SJCRH30 (cell line): ENCODE results near the gene SLC16A3. TPM values are rescaled to one million over a fixed set of nuclear protein-coding genes. Genes with fewer than 3 reads are reported as not detected.
A peak's percentile ranks its signal among the peaks of the same experiment; 100 is the strongest.

Source experiments
- DNase-seq, 2 experiments: peaks; one replicate each; pipeline ENCODE4 v3.0.0-alpha.2; 2015 to 2020
- H3K27ac ChIP-seq: fragments of 250-450 bp; sonication (Bioruptor Pico); 2 replicates; pipeline ENCODE4 v1.5.1; 2020; ENCODE audit warnings: mild to moderate bottlenecking, moderate library complexity
- H3K27me3 ChIP-seq: fragments of 250-450 bp; sonication (Bioruptor Pico); 2 replicates; pipeline ENCODE4 v1.5.1; 2020; ENCODE audit warnings: mild to moderate bottlenecking, moderate library complexity
- H3K36me3 ChIP-seq: fragments of 250-450 bp; sonication (Bioruptor Pico); 2 replicates; pipeline ENCODE4 v1.5.1; 2020; ENCODE audit warnings: mild to moderate bottlenecking, moderate library complexity
- H3K4me1 ChIP-seq: fragments of 250-450 bp; sonication (Bioruptor Pico); 2 replicates; pipeline ENCODE4 v1.5.1; 2020; ENCODE audit warnings: mild to moderate bottlenecking, moderate library complexity
- H3K4me3 ChIP-seq: fragments of 250-450 bp; sonication (Bioruptor Pico); 2 replicates; pipeline ENCODE4 v1.5.1; 2020; ENCODE audit warnings: mild to moderate bottlenecking, moderate library complexity
- H3K9me3 ChIP-seq: fragments of 250-450 bp; sonication (Bioruptor Pico); replicated peaks from 2 replicates; pipeline ENCODE4 v1.5.1; 2020; ENCODE audit warnings: mild to moderate bottlenecking, moderate library complexity
- total RNA-seq: library from RNA; depleted of rRNA; stranded (reverse); fragments of >200 nt; shearing (Covaris generic); gene quantifications from 2 replicates; pipeline ENCODE4 v1.2.3, GENCODE V29; 2014

SLC16A3 gene
- total RNA-seq, 1 experiment from 2014 or later = 11.0 TPM

DNA sequence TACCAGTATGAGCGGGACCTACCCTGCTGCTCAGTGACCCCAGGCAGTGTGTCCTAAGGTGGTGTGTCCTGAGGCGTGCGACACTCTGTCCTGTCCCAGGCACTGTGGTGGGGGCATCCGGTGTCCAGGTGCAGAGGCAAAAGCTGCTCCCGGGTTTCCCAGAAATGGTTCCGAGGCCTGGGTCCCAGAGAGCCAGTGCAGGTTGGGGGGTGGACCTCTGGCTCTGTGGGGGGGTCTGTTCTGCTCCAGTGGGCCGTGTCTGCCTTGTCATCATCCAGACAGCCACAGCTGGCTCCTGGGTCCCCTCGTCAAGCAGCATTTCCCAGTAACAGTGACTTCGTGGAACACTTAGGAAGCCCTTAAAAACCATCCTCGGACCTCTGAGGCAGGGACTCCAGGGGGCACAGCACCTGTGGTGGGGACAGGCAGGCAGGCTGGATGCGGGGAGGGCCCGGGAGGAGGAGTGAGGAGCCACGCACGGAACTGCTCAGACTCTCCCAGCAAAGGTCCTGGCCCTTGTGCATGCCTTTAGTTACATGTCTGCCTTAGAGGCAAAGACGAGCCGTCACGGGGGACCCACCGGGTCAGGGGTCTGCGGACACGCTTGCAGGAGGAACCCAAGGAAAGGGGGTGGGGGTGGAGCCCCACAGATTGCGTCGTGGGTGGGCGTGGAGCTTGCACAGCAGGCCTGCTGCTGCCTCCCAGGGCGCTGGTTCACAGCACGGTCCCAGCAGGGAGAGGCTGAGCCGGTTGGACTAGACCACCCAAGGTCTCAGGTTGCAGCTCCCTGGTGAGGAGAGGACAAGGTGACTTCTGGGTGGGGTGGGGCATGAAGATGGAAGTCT lies 5.6 kb downstream of the SLC16A3 start:
- Histone ChIP-seq H3K27ac (no peak overlapping the region; the same call in 1 of the 2 replicates), H3K36me3 (no peaks in the 10 kb centered on the region), H3K4me1 (peaks cover 37% of the 10 kb centered on the region), H3K4me3 (peak overlapping the region; percentile 40; the same call in 1 of the 2 replicates), H3K9me3 (no peaks in the 10 kb centered on the region), H3K27me3 (no peaks in the 10 kb centered on the region)
- peak; percentile 82 to 85 for DNase-seq

DNA sequence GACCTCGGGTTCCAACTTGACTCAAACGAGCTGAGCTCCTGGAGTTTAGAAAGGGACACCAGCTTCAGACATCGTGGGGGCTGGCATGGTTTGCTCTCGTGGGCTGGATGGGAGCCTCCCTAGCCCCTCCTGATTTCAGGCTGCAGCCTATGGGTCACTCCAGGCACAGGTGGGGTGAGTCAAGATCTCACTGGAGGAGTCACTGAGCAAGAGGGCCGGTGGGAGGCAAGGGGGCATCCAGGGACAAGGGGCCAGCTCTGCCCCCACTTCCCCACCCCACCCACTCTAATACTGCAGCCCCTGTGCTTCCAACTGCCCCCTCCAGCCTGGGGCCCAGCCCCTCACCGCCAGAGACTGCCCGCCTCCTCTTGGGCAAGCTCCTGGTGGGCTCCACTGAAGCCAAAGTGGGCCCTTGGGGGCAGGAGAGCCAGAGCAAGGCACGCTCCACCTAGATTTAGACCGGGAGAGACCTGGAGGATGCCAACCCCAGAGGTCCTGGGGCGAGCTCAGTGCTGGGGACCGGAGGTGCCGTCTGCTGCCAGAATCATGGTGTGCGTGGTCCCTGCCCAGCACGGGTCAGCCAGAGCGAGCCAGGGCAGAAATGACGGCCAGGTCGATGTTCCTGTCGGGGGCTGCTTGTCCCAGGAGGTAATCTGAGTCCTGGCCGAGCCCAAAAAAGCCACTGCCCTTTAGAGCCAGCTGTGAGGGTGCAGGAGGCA lies 6.4 kb downstream of the SLC16A3 start:
- Histone ChIP-seq H3K4me3 (peak overlapping the region; percentile 40), H3K27me3 (no peaks in the 10 kb centered on the region), H3K9me3 (no peaks in the 10 kb centered on the region), H3K27ac (no peak overlapping the region; the same call in 1 of the 2 replicates), H3K4me1 (peaks cover 37% of the 10 kb centered on the region), H3K36me3 (no peaks in the 10 kb centered on the region)
- DNase-seq = no peak

DNA sequence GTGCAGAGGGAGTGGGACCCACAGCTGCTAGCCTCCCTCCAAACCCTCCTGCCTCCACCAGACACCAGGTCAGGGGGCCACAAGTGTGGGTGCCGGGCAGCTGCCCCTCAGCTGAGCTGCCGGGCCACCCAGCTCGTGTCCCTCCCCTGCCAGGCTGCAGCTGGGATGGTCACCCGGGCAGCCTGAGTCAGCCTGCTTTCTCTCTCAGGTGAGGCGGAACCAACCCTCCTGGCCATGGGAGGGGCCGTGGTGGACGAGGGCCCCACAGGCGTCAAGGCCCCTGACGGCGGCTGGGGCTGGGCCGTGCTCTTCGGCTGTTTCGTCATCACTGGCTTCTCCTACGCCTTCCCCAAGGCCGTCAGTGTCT lies 6.9 kb downstream of the SLC16A3 start:
- Histone ChIP-seq H3K4me3 (peak overlapping the region; percentile 40), H3K4me1 (peaks cover 37% of the 10 kb centered on the region), H3K36me3 (no peaks in the 10 kb centered on the region), H3K9me3 (no peaks in the 10 kb centered on the region), H3K27ac (peak overlapping the region; percentile 11; the same call in 1 of the 2 replicates), H3K27me3 (no peaks in the 10 kb centered on the region)
- peak; percentile 82 for DNase-seq

DNA sequence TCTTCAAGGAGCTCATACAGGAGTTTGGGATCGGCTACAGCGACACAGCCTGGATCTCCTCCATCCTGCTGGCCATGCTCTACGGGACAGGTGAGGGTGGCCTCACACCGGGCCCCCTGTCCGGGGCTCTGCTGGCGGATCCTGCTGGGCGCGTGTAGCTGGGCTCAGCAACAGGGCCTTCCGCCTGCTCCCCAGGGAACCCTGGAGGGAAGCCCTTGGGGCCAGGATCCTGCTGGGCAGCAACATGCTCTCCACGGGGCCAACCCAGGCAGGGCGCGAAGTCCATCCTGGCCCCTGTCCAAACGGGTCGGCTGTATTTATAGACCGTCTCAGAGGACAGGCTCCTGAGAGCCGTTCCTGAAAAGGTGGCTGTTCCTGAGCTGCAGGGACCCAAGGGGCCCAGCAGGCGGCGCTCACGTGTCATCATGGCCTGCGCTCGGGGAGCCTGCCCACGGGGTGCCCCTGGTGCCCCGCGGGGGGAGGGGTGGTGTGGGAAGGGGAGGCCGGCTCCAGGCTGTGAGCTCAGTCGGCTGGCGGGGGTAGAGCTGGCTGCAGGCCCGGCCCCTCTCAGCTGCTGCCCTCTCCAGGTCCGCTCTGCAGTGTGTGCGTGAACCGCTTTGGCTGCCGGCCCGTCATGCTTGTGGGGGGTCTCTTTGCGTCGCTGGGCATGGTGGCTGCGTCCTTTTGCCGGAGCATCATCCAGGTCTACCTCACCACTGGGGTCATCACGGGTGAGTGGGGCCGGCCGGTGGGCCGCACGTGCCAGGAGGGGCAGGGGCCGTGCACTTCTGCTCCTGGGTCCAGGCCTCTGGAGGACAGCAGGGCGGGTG lies 7.5 kb downstream of the SLC16A3 start:
- no peaks in the 10 kb centered on the region for H3K27me3 ChIP-seq
- peak; percentile 99 for DNase-seq
- H3K36me3 ChIP-seq = no peaks in the 10 kb centered on the region
- H3K27ac ChIP-seq = peak overlapping the region; percentile 11; the same call in 1 of the 2 replicates
- peak overlapping the region; percentile 40 for H3K4me3 ChIP-seq
- H3K9me3 ChIP-seq = no peaks in the 10 kb centered on the region
- H3K4me1 ChIP-seq = peaks cover 37% of the 10 kb centered on the region

DNA sequence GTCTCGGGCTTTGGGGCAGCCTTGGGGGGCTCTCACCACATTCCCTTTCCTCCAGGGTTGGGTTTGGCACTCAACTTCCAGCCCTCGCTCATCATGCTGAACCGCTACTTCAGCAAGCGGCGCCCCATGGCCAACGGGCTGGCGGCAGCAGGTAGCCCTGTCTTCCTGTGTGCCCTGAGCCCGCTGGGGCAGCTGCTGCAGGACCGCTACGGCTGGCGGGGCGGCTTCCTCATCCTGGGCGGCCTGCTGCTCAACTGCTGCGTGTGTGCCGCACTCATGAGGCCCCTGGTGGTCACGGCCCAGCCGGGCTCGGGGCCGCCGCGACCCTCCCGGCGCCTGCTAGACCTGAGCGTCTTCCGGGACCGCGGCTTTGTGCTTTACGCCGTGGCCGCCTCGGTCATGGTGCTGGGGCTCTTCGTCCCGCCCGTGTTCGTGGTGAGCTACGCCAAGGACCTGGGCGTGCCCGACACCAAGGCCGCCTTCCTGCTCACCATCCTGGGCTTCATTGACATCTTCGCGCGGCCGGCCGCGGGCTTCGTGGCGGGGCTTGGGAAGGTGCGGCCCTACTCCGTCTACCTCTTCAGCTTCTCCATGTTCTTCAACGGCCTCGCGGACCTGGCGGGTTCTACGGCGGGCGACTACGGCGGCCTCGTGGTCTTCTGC lies 8.4 kb downstream of the SLC16A3 start:
- Histone ChIP-seq H3K36me3 (peaks cover 2% of the 10 kb centered on the region; the same call in 1 of the 2 replicates), H3K27me3 (no peaks in the 10 kb centered on the region), H3K4me3 (peak overlapping the region; percentile 40), H3K27ac (no peak overlapping the region; the same call in 1 of the 2 replicates), H3K9me3 (no peaks in the 10 kb centered on the region), H3K4me1 (peaks cover 37% of the 10 kb centered on the region)
- DNase-seq = peak in 1 of 2 experiments; percentile 48

DNA sequence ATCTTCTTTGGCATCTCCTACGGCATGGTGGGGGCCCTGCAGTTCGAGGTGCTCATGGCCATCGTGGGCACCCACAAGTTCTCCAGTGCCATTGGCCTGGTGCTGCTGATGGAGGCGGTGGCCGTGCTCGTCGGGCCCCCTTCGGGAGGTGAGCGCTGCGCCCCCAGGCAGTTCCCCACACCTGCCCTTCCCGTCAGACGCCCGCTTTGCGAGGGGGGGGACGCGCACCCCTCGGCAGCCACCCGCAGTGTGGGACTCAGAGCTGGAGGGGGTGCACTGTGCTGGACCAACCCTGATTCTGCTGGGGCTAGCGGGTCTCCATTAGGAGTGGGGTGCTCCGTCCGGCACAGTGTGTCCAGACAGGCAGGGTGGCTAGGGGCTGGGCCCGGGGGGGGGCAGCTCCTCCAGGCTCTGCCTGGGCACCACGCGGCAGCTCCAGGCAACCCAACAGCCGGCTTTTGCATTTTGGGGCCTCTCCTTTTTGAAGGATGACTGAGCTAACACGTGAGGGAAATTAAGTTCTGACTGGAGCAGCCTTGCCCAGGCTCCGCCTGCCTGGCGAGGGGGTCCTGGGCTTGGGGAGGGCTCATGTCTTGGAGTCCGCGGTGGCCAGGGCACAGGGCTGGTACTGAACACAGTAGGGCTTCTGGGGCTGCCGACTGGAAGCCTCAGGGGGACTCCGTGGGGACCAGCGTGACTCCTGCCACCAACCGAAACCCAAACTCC lies 9.1 kb downstream of the SLC16A3 start:
- H3K27ac ChIP-seq = no peak overlapping the region
- H3K4me3 ChIP-seq = no peak overlapping the region
- peaks cover 8% of the 10 kb centered on the region for H3K36me3 ChIP-seq
- H3K9me3 ChIP-seq = no peaks in the 10 kb centered on the region
- H3K4me1 ChIP-seq = peaks cover 37% of the 10 kb centered on the region
- no peak for DNase-seq
- H3K27me3 ChIP-seq = no peaks in the 10 kb centered on the region

DNA sequence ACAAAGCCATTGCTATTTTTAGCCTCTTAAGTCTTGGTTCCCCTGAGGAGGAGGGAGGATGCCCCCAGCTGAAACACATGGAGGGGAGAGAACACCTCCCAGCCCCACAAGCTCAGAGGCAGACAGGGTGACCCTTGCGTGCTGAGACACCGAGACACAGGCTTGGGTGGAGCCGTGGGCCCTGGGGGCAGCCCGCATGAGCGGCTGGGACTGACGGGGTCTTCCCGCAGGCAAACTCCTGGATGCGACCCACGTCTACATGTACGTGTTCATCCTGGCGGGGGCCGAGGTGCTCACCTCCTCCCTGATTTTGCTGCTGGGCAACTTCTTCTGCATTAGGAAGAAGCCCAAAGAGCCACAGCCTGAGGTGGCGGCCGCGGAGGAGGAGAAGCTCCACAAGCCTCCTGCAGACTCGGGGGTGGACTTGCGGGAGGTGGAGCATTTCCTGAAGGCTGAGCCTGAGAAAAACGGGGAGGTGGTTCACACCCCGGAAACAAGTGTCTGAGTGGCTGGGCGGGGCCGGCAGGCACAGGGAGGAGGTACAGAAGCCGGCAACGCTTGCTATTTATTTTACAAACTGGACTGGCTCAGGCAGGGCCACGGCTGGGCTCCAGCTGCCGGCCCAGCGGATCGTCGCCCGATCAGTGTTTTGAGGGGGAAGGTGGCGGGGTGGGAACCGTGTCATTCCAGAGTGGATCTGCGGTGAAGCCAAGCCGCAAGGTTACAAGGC lies 9.8 kb downstream of the SLC16A3 start:
- Histone ChIP-seq H3K9me3 (no peaks in the 10 kb centered on the region), H3K4me1 (peaks cover 37% of the 10 kb centered on the region), H3K36me3 (peaks cover 15% of the 10 kb centered on the region), H3K27ac (no peak overlapping the region), H3K27me3 (no peaks in the 10 kb centered on the region), H3K4me3 (no peak overlapping the region)
- peak; percentile 67 to 70 for DNase-seq

DNA sequence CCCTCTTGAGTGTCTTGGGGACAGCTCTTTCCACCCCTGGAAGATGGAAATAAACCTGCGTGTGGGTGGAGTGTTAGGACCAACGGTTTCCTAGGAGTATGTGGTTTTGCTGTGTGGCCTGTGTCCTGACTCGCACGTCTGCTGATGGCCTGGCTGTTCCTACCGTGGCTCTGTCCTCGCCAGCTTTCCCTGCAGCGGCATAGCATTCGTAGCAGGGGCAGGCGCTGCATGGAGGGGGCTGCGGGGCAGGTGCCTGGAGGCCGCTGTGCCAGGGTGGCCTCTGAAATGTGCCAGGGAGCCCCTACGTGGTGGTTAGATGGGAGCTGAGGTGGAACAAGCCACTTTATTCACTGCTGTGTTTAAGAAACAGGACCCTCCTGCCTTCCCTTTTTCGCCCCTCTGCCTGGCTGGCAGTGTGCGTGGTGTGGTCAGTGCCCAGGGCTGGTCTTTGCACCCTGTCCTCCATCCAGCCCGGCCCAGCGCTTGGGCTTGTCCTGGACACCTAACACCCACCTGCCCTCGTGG lies 10.6 kb downstream of the SLC16A3 start:
- DNase-seq = no peak
- H3K27me3 ChIP-seq = no peaks in the 10 kb centered on the region
- H3K27ac ChIP-seq = no peak overlapping the region
- H3K36me3 ChIP-seq = peaks cover 24% of the 10 kb centered on the region
- H3K9me3 ChIP-seq = no peaks in the 10 kb centered on the region
- H3K4me1 ChIP-seq = peaks cover 32% of the 10 kb centered on the region
- H3K4me3 ChIP-seq = no peak overlapping the region

DNA sequence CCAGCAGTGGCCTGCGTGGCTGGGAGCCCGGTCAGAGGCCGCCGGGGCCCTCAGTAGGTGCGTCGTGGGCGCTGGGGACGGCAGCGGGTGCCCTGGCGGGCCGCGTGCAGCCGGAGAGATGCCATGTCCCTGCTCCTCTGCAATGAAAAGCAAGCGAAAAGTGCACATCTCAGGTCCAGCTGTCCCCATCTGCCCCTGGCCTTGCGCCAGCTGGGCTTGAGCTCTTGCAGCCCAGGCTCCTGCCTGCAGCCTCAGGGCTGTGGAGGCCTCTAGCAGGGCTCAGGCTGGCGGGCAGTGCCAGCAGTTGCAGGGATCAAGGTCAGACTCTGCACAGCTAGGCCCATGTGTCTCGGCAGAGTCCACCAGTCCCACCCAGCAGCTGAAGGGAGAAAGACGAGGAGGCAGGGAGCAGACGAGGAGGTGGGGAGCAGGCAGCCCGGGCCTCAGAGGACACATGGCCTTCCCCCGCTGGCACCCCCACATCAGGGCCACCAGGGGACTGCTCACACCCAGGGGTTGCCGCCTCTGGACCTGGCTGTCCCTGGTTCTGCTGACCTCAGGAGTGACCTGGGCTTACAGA lies 11.2 kb downstream of the SLC16A3 start:
- peaks cover 27% of the 10 kb centered on the region for H3K4me1 ChIP-seq
- H3K27me3 ChIP-seq = no peaks in the 10 kb centered on the region
- H3K9me3 ChIP-seq = no peaks in the 10 kb centered on the region
- H3K4me3 ChIP-seq = no peak overlapping the region
- H3K36me3 ChIP-seq = peaks cover 29% of the 10 kb centered on the region
- no peak for DNase-seq
- no peak overlapping the region for H3K27ac ChIP-seq

DNA sequence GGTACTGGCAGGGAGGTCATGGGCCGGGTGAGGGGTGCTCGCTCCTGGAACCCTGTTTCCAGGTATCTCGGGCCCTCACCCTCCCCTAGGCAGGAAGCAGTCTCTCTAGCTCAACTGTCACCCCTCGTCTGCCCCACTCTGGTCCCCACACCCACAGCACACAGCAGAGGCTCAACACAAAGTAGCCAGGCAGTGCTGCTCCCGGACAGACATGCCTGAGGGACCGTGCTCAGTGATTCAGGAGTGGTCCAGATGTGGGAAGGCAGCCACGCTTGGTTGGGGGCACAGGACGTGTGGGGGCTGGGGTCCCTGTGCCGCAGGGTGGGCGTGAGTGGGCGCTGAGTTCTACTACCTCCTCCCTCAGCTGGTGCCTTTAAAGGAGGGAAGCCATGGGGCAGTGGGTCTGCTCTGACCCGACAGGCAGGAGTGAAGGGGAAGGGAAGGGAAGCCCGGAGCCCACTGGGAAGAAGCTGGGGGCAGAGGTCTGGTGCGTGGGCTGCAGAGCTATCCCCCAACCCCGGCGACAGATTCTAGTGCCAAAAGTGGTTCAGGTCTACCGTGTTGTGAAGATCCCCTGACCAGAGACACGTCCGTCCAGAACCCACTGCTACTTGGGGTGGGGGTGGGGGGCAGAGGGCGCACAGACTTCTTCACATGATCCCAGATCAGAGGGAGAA lies 11.8 kb downstream of the SLC16A3 start:
- peaks cover 36% of the 10 kb centered on the region for H3K36me3 ChIP-seq
- H3K9me3 ChIP-seq = no peaks in the 10 kb centered on the region
- H3K4me3 ChIP-seq = no peak overlapping the region
- peaks cover 20% of the 10 kb centered on the region; the same call in 1 of the 2 replicates for H3K4me1 ChIP-seq
- H3K27me3 ChIP-seq = no peaks in the 10 kb centered on the region
- no peak for DNase-seq
- no peak overlapping the region for H3K27ac ChIP-seq

DNA sequence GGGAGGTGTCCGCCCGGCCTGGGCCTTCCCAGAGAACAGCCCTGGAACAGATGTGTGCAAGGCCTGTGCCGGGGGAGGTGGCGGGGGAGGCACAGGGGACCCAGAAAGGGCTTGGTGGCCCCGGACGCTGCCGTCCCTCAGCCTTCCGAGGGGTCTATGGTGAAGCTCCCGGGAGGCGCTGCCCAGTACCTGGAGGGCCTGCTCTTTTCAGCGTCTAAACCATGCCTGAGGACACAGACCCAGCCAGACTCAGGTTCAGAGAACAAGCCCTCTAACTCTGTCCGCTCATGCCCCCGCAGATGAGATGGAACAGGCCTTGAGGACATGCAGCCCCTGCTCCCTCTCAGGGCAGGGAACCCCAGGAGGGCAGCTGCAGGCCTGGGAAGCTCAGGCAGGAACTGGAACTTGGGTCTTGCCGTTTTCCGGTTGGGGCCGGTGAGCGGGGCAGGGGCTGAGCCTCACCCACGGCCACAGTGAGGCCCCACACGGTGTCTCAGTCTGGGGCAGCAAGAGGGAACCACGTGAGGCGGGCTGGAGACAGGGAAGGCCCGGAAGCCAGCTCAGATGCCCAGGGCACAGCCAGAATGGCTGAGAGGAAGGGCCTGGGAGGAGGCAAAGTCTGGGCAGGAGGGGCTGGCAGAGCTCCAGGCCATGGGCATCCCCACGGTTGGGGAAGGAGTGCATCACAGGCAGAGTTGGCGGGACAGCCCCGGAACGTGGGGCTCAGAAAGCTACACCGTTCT lies 12.5 kb downstream of the SLC16A3 start:
- no peak overlapping the region for H3K27ac ChIP-seq
- H3K4me3 ChIP-seq = no peak overlapping the region
- H3K36me3 ChIP-seq = peaks cover 43% of the 10 kb centered on the region
- no peaks in the 10 kb centered on the region for H3K27me3 ChIP-seq
- H3K4me1 ChIP-seq = peaks cover 15% of the 10 kb centered on the region; the same call in 1 of the 2 replicates
- no peaks in the 10 kb centered on the region for H3K9me3 ChIP-seq
- DNase-seq = no peak
